HG02938 (cell line): ENCODE results near the gene DGCR6L.
"Not testable (repeated sequence)": the region's sequence is repeated elsewhere in the genome, so short reads cannot be mapped to it uniquely, and the experiment has no call there.

Source experiments
- ATAC-seq: cut with Tn5 transposase; IDR thresholded peaks from one replicate; pipeline ENCODE4 v1.9.1; 2021; ENCODE audit warnings: mild to moderate bottlenecking, moderate library complexity; ENCODE audit not compliant: unreplicated experiment

DGCR6L gene

DNA sequence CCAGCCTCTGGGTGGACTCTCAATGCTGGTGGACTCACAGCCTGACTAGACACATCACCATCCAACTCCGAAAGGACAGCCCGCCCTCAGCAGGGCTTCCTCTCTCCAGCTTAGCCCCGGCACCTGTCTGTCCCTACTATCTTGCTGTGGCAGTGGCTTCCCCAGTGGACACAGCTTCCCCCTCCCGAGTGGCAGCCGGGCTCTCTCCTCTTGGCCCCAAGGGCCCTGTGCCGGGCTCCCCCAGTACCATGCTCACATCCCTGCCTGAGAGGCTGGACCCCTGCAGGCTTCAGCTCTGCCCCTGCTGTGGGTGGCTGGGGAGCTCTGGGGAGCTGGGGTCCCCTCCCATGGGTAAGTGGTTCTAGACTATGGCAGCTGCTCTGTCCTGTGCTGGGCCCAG, 9.1 kb downstream of the DGCR6L start:
- not testable (repeated sequence) for ATAC-seq

DNA sequence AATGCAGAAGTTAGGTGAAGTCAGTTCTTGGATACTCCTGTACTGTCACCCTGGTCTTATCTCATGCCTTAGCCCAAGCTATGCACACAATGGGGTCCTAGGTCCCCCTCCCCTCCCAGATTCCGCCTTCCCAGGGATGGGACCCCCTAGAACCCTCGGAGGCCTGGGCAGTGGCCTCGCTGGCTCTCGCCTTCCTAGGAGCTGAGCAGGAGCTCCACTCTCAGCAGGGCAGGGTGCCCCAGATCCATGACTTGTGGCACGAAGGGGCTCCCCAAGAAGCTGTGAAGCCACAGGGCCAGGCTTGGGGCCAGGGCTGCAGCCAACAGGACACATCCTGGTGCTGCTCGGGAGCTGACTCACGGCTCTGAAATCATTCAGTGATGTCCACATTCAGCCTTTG, 9.7 kb downstream of the DGCR6L start:
- not testable (repeated sequence) for ATAC-seq

DNA sequence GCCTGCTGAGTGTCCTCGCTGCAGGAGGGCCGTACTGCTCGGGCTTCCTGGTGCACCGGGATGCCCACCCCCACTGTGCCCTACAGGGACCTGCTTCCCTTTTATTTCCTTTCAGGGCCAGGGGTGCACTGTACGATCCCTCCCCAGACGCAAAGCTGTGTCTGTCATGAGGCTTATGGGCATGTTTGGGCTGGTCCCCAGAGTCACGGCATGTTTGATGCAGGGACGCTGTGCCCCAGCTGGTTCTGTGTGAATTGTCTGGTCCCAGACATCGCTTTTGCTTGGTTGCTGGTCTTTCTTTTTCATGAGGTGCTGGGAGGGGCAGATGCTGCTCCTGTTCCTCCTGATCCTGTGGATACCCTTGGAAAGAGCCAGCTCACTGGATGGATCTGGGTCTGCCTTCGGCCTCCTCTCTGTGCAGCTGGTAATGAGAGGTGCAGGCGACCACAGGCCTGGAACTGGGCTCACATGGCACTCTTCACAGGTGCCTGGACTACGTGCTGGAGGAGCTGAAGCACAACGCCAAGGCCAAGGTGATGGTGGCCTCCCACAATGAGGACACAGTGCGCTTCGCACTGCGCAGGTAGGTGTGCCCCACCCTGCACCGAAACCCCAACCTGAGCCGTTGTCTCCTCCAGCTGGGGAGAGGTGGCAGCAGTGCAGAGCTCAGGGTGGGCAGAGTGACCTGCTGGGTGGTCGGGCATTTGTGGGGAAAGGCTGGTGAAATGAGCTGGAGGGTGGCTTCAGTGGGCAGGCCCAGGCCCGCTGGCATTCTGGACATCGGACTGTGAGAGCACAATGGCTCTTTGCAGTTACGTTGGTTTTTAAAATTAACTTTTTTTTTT, 10.8 kb downstream of the DGCR6L start:
- ATAC-seq = not testable (repeated sequence)

DNA sequence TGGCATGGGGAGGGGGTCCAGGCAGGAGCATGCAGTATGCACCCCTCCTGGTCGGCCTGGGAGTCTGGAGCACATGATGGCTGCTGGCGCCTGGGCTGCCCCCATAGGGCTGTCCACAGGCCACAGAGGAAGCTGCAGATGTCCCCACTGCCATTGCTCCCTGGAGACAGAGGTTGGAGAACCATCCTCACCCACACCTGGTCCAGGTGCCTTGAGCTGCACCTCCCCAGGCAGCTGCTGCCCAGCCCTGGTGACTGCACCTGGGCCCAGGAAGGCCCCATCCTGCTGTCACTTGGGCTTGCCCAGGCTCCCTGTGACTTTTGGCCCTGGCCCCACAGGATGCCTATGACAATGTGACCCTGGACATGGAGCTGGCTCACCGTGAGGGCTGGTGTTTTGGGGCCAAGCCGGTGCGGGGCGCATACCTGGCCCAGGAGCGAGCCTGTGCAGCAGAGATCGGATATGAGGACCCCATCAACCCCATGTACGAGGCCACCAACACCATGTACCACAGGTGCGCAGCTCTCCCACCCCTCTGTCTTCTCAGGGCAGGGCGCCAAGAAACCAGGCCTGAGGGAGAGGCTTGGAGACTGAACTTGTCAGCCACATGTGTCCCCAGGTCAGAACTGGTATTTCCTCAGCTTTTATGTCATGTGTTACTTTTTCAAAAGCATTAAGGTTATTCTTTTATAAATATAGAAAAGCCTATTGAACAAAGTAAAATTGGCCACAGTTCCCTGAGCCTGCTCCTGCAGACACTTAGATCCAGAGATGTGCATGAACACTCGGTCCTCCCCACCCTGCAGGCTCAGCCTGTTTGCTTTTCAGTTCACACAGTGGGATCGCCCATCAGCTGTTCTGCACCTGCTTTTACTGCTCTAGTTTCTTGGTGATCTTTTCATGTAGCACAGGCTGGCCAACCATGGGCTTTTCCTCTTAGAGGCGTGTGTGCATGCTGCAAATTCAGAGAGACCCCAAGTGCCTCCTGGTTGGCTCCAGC, 12.1 kb downstream of the DGCR6L start:
- not testable (repeated sequence) for ATAC-seq

DNA sequence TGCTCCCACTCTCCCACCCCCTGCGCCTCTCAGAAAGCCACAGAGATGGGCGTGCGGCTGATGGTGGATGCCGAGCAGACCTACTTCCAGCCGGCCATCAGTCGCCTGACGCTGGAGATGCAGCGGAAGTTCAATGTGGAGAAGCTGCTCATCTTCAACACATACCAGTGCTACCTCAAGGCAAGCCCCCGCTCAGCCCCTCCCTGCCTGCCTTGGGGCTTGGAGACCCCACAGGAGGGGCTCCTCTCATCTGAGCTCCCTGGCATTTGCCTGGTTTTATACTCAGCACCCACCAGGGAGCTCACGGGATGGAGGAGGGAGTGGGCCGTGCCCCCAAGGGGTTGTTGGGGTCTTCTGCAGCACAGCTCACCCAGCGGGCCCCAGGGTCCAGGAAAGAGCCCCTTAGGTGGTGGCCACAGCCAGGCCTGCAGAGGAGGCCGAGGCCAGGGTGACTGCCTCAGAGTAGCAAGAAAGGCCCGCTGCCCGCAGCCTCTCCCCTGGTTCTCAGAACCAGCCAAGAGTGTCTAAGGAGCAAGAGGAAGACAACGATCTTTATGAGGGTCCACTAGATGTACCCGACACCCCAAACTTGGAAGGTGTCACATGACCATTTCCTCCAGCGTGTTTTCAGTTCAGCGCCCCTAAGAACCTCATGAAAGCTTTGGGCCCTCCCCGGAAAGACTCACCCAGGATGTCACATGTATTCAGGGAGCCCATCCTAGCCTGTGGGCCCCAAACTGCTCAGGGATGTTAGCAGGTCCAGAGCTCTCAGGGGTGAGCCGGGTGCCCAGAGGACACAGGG, 13.0 kb downstream of the DGCR6L start:
- not testable (repeated sequence) for ATAC-seq

DNA sequence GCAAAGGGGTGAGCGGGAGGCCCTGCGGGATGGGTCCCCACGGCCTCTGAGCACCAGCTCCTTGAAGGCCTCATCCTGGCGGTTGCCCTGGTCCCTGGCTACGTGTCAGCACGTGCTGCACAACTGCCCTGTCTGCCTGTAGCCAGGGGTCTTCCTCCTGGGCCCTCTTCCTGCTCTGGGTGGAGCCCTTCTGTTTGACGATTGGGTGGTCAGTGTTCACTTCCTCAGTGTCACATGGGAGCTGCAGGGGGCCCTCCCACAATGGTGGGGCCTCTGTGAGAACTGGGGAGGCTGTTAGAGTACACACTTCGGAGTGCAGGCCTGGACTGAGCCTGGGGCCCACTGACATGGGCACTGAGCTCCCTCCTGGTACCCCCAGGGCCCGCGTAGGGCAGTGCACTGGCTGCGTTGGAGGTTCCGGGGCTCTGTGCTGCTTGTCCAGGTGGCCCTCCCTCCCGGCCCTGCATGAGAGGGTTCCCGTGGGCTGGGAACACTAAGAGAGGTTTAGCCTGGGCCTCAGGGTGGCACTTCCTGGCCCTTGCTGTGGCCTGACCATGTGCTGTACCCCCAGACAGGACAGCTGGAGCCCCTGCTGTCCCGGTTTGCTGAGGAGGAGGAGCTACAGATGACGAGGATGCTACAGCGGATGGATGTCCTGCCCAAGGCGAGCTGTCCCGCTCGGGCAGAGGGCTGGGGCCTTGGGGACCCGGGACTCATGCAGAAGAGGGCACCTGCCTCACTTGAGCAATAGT, 13.8 kb downstream of the DGCR6L start:
- ATAC-seq = no peak

DNA sequence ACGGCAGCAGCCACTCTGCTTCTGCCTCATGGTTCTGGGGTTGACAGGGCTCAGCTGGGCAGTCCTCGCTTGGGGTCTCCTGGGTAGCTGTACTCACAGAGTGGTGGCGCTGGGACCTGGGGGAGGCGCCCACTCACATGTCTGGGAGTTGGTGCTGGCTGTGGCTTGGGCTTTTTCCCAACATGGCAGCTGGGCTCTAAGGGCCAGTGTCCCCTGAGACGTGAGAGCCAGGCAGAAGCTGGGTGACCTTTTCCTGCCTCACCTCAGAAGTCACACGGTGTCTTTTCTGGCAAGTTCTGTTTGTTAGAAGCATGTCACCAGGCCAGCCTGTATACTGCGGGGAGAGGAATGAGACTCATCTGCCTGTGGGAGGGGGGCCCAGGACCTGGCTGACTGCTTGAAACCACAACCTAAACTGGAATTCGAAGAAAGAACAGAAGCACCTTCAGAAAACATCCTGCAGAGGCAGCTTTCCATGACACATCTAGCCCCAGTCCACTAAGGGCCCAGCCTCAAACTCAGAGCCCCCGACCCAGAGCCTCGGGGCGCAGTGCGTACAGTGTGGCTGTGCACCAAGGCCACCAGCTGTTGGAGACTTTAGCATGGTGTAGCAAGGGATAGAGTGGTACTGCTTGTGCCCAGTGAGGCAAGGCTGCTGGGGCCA, 14.5 kb downstream of the DGCR6L start:
- not testable (repeated sequence) for ATAC-seq

DNA sequence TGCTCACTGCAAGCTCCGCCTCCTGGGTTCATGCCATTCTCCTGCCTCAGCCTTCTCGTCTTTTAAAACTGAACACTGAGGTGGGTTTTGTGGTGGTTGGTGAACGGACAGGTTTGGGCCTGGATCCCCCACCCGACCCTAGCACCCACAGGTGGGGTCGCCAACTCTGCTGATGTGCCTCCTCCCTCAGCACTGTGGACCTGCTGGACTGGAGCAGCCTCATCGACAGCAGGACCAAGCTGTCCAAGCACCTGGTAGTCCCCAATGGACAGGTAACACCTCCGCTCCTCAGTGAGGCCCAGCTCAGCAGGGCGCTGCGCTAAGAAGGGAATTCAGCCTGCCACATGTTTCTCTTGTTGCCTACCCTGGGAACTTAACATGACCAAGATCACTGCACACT, 15.2 kb downstream of the DGCR6L start:
- no peak for ATAC-seq

DNA sequence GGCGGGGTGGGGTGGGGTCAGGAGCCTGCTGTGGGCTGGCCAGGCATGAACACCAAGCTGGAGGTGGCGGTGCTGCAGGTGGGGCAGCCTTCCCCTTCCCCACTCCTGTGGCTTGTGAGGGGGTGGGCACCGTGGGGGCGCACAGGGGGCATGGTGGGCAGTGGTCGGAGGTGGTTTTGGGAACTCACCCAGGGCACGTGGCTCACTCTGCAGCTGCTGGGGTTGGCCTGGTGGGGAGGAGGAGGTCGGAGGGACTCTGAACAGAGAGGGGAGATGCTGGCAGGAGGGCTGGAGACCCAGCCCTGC, 16.7 kb downstream of the DGCR6L start:
- not testable (repeated sequence) for ATAC-seq

DNA sequence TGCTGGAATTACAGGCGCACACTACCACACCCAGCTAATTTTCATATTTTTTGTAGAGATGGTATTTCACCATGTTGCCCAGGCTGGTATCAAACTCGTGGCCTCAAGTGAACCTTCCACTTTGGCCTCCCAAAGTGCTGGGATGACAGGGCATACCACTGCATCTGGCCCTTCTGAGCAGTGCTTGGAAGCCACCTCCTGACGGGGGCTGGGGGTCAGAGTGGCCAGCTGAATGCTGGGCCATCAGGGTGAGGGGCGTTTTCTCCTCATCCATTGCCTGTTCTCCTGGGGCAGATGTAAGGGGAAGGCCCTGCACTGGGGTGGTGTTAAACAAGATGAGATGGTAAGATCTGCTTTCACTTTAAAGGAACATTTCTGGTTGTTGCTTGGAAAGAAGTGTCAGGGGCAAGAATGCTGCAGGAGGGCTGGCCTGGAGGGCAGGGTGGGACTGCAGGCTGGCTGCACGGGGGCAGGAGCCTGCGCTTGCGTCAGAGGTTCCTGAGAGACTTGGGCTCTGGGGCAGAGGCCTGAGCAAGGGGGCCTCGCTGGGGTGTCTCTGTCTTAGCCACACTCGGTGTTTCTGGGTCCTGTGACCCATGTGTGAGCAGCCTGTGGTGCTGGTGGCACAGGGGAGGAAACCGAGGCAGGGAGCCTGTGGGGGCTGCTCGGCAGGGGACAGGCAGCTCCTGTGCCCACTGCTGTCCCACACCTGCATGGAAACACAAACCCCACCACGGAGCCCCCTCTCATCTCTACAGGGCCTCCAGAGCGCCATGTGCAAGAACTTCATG, 17.2 kb downstream of the DGCR6L start:
- ATAC-seq = no peak

DNA sequence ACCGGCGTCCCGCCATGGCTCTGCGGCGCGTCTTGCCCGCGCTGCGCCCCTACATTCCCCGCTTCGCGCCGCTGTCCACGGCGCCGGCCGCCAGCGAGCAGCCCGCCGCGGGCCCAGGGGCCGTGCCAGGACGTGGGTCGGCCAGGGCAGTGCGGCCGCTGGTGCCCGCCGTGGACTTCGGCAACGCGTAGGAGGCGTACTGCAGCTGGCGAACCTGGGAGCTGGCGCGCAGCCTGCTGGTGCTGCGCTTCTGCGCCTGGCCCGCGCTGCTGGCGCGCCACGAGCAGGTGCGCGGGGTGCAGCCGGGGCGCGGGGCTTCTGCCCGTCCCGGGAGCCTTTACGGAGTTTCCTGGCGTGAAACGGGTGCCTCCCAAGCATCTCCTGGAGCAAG, 20.1 kb downstream of the DGCR6L start:
- no peak for ATAC-seq

DNA sequence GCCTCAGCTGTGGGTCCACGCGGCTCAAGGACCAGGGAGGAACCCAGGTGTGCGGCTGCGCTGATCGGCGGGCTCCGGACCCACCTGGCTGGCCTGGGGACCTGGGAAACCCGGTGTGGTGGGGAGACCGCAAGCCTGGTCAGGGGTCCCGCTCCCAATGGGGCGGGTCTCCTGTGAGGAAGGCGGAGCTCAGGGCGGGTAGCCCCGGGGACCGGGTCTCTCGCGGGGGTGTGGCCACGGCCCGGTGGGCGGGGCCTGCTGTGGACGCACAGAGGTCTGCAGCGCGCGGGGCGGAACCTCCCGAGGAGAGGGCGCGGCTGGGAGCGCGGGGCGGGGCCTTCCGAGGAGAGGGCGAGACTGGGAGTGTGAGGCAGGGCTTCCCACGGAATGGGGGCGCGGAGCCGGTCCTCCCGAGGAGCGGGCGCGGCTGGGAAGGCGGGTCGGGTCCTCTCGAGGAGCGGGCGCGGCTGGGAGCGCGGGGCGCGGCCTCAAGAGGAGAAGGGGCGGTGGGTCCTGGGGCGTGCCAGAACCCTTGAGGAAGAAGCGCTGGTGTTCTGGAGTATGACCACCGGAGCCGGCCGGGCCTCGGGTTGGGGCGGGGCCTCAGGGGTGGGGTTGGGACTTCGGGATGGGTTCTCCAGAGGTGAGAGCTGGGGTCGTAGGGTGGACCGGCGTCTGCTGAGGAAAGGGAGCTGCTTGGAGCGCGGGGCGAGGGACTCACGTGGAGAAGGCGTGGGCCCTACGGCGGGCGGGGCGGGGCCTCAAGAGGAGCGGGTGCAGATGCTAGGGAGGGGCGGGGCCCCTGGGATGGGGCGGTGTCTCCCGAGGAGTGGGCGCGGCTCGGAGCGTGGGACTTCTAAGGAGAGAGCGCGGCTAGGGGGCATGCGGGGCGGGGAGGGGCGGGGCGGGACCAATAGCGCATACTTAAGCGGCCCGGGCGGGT, 20.8 kb downstream of the DGCR6L start:
- peak; percentile 43 for ATAC-seq

DNA sequence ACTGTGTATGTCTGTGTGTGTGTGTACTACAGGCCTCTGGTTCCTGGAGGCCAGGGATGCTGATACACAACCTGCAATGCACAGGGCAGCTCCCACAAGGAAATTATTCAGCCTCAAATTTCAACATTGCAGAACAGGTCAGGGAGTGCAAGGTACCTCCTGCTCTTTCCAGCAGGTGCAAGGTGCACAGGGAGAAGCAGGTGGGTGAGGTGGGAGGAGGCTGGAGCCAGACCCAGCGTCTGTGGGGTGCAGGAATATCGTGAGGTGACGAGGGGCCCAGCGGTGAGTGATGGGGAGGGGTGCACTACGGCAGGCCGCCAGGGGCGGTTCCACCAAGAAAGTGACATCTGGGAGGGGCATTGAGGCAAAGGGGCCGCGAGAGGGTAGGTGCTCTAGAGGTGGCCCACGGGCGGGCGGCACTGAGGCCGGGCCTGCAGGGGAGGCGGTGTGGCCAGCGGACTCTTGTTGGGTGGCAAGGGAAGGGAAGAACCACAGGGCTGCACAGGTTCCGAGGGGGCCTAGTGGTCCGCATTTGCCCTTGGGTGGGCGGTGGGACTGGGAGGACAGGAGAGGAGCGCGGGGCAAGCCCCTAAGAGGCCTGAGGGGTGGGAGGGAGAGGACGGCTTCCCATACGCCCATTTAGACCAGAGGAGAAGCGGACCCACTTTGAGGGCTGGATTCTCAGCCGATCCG, 21.6 kb downstream of the DGCR6L start:
- ATAC-seq = no peak

DNA sequence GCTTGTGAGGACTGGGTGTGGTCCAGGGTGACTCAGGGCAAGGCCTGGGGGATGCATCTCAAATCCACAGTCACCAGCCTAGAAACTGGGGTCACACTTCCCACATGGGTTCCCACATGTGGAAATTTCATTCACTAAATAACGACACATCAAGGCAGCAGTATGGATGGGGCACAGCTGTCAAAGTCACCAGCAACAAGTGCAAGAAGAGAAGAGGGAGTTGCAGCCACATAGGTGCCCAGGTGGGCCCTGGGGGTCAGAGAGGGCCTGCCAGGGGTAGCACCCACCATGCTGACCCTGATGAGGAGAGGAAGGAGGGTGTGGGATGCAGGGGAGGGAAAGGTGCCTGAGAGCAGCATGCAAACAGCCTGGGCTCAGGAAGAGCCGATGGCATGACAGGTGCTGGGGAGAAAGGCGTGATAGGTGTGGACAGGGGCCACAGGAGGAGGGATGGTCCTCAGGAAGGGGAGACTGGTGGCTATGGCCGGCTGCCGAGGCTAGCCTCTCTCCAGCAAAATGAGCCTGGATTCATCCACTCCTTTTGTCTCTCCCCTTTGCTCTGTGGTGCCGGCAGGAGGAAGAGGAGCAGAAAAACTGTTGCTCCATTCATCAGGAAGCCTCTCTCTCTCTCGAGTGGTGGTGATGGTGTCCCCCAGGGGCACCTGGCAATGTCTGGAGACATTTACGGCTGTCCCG, 22.3 kb downstream of the DGCR6L start:
- ATAC-seq = no peak

DNA sequence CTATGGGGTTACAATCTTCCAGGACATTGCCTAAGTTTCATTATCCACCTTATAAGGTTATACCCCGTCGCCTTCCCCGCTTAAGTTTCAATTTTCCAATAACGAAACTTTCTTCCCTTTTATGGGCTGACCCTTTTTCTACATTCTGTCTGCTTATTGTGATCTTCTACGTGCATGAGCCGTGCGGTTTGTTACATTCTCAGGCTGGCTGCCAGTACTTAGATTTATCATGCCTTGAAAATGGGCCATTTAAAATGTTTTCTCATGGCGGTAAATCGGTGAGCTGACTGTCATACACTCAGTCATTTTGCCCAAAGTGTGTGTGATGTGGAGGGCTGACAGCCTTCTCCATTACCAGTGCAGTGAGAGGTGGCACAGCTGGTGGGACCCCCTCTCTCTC, 23.3 kb downstream of the DGCR6L start:
- ATAC-seq = no peak

DNA sequence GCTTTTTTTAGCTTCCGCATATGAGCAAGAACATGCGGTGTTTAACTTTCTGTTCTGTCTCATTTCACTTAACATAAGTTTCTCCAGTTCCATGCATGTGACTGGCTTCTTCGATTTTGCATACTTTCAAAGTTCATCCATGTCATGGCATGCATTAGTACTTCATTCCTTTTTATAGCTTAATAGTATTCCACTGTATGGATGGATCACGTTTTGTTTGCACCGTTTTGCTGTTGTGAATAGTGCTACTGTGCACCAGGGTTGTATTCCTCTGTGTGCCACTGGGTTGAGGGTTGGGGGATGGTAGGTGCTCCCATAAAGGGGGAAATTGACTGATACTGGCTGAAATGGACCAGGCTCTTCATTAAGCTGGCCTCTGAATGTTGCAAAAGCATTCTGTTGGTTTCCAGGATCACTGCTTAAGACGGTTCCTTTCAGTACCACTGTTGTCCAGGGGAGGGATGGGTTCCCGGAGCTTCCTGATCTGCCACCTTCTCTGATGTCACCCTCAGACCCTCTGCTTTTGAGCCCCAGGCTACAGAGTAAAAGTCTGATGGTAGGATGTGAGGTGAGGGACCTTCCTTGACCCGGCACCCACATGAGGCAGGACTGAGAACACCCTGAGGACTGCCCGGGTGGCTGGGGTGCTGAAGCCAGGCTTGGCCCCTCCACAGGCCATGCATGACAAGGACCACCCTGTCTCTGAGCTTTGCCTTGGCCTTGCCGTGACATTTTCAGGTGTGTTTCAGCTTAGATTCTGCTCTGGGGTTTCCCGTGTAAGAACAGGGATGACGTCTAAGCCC, 24.4 kb downstream of the DGCR6L start:
- ATAC-seq = no peak
